Uterus (tissue), 4 donors: ENCODE results near the gene SLC38A11. TPM values are rescaled to one million over a fixed set of nuclear protein-coding genes. Genes with fewer than 3 reads are reported as not detected.
"Not testable (repeated sequence)": the region's sequence is repeated elsewhere in the genome, so short reads cannot be mapped to it uniquely, and the experiment has no call there.

Experiments used
- DNase-seq, 2 donors: peaks; one replicate each; pipeline ENCODE4 v3.0.0-alpha.2; 2019 to 2020
- H3K27ac ChIP-seq, 2 donors: fragments of 200-600 bp; sonication (generic); 1 replicate in 1 of 2; 2 replicates in 1 of 2; pipeline ENCODE4 v1.5.1; 2016 to 2018
- H3K27me3 ChIP-seq, 2 donors: fragments of 200-600 bp; sonication (generic); one replicate each; pipeline ENCODE4 v1.5.1; 2018 to 2019; ENCODE audit warnings: control low read depth in 1 of 2
- H3K36me3 ChIP-seq, 2 donors: fragments of 200-600 bp; sonication (generic); one replicate each; pipeline ENCODE4 v1.5.1; 2019; ENCODE audit warnings: control low read depth in 1 of 2
- H3K4me1 ChIP-seq, 2 donors: fragments of 200-600 bp; sonication (generic); one replicate each; pipeline ENCODE4 v1.5.1; 2018 to 2019; ENCODE audit warnings: control low read depth in 1 of 2
- H3K4me3 ChIP-seq, 2 donors: fragments of 200-600 bp; sonication (generic); 1 replicate in 1 of 2; 2 replicates in 1 of 2; pipeline ENCODE4 v1.5.1; 2018 to 2019; ENCODE audit warnings: mild to moderate bottlenecking in 1 of 2
- H3K9me3 ChIP-seq, 2 donors: fragments of 200-600 bp; sonication (generic); one replicate each; pipeline ENCODE4 v1.5.1; 2019; ENCODE audit warnings: control low read depth in 1 of 2
- POLR2A ChIP-seq, 2 donors: fragments of 450-650 bp; IDR thresholded peaks; one replicate each; pipeline ENCODE4 v1.6.1; 2016; ENCODE audit warnings: antibody characterized with exemption in 2 of 2, mild to moderate bottlenecking in 1 of 2, moderate library complexity in 1 of 2
- intact Hi-C: fragments of 100-400 bp; cut with DNase I; formaldehyde crosslinking; loops from one replicate; pipeline ENCODE4 v1.15.1; 2023; ENCODE audit warnings: low total_unique reads
- total RNA-seq, 4 donors: library from RNA; depleted of rRNA in 3 of 4; stranded (reverse); fragments of >200 nt in 3 of 4; gene quantifications; one replicate each; pipeline versions ENCODE4 v1.1.0 to v1.2.4, GENCODE V29; 2014 to 2023
- TF ChIP-seq, protein P1 (sequence below), 4 experiments: fragments of 200-600 bp in 2 of 4; fragments of 450-650 bp in 2 of 4; sonication (generic) in 2 of 4; IDR thresholded peaks; one replicate each; pipeline ENCODE4 v1.5.1; 2016 to 2019; ENCODE audit warnings: antibody characterized with exemption in 4 of 4, mild to moderate bottlenecking in 2 of 4, moderate library complexity in 1 of 4
- donor health status: DM: yes; HTN: yes; CAD: no.

SLC38A11 gene
- total RNA-seq: 1 to 10 TPM in 2 of 4 donors, under 1 TPM in 2; under 0.01 to 3.2 (median 1.3) TPM

DNA sequence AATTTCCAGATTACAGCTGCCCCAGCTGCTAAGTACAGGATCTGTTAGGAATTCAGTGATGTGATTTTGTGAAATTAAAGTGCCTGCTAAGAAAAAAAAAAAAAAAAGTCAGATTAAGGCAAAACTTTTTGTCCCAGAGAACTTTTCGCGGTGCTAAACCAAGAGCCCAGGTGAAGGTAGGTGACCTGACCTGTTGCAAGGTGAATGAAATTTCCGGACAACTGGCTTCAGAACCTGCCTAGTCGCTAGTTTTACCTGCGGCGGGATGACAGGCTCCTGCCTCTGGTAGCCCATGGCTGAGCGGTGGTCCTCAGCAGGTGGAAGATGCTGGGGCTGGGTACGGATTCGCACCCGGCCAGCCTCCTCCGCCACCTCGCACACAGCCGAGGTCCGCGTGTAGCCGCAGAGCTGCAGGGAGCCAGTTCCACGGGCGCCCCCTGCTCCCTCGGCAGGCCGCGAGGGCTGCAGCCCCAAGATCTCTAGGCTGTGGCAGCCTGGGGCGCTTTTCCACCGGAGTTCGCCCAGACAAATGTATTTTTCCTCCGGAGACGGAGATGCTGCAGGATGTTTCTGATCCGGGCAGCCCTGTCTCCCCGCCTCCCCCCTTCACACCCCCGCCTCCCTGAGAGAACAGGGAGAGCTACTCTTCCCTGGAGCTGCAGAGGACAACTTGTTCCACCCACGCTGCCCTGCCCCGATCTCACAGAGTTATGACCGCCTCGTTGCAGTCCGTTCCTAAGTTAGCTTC lies at the start of gene SLC38A11:
SLC38A11 (minus strand) TSS at position 572 of the 748 bp plus-strand sequence; CDS start at position 294, 278 bp downstream.
- peak; percentile 17 to 21 for DNase-seq
- Histone ChIP-seq H3K4me1 (peaks cover 0 to 7% of the 10 kb centered on the region in 2 donors), H3K36me3 (no peaks in the 10 kb centered on the region), H3K27ac (peak within 1 kb of the TSS in 1 of 2 donors; percentile 8), H3K4me3 (peak within 1 kb of the TSS; percentile 14 to 30), H3K27me3 (peaks cover 0 to 15% of the 10 kb centered on the region in 2 donors), H3K9me3 (no peaks in the 10 kb centered on the region)
- no peak for TF ChIP-seq POLR2A (IDR thresholded peaks at IDR 0.05)
- TF ChIP-seq, protein P1, sequence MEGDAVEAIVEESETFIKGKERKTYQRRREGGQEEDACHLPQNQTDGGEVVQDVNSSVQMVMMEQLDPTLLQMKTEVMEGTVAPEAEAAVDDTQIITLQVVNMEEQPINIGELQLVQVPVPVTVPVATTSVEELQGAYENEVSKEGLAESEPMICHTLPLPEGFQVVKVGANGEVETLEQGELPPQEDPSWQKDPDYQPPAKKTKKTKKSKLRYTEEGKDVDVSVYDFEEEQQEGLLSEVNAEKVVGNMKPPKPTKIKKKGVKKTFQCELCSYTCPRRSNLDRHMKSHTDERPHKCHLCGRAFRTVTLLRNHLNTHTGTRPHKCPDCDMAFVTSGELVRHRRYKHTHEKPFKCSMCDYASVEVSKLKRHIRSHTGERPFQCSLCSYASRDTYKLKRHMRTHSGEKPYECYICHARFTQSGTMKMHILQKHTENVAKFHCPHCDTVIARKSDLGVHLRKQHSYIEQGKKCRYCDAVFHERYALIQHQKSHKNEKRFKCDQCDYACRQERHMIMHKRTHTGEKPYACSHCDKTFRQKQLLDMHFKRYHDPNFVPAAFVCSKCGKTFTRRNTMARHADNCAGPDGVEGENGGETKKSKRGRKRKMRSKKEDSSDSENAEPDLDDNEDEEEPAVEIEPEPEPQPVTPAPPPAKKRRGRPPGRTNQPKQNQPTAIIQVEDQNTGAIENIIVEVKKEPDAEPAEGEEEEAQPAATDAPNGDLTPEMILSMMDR (IDR thresholded peaks at IDR 0.05): no peak
- intact Hi-C loops: no loop called here

DNA sequence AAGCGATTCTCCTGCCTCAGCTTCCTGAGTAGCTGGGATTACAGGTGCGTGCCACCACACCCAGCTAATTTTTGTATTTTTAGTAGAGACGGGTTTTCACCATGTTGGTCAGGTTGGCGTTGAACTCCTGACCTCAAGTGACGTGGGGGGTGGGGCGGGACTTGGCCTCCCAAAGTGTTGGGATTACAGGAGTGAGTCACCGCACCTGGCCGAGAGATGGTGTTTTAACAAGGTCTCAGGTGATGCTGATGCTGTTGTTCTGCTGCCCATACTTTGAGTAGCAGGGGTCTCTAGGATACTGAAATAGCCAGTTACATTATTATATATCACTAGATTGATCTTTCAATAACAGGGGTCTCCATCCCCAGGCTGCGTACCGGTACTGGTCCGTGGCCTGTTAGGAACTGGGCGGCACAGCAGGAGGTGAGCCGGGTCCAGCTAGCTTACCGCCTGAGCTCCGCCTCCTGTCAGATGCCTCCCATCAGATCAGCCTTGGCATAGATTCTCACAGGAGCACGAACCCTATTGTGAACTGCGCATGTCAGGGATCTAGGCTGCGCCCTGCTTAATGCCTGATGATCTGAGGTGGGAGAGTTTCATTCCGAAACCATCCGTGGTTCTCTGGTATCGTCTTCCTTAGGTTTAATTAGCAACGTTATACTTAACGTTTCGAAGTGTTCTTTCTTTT lies 48.3 kb upstream of the SLC38A11 start:
- intact Hi-C loops: no loop called here
- H3K4me1 ChIP-seq: no peaks in the 10 kb centered on the region
- no peak for TF ChIP-seq POLR2A (IDR thresholded peaks at IDR 0.05)
- TF ChIP-seq, protein P1 (IDR thresholded peaks at IDR 0.05): no peak
- no peak overlapping the region for H3K4me3 ChIP-seq
- no peaks in the 10 kb centered on the region for H3K27me3 ChIP-seq
- H3K36me3 ChIP-seq: no peaks in the 10 kb centered on the region
- DNase-seq: no peak
- no peaks in the 10 kb centered on the region for H3K9me3 ChIP-seq
- H3K27ac ChIP-seq: no peak overlapping the region

DNA sequence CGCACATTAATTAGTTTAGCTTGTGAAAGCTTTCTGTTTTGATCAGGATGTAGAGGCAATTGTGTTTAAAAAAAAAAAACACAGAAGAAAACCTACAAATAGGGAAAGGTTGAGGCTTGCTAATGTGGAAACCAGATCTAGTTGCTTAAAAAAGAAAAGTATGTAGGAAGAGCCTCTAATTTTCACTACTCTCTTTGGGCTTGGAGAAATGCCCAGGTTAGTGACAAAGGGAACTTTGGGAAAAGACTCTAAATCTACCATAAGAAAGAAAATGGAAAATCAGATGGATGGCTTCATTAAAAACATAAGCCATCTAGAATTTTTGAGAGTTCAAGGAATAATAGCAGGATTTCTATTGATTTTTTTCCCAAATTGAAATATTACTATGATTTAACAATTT lies 47.3 kb upstream of the SLC38A11 start:
- no peaks in the 10 kb centered on the region for H3K4me1 ChIP-seq
- no peaks in the 10 kb centered on the region for H3K9me3 ChIP-seq
- no peak overlapping the region for H3K4me3 ChIP-seq
- no peak overlapping the region for H3K27ac ChIP-seq
- H3K36me3 ChIP-seq: no peaks in the 10 kb centered on the region
- intact Hi-C loops: no loop called here
- TF ChIP-seq POLR2A (IDR thresholded peaks at IDR 0.05): no peak
- TF ChIP-seq, protein P1 (IDR thresholded peaks at IDR 0.05): no peak
- H3K27me3 ChIP-seq: no peaks in the 10 kb centered on the region
- no peak for DNase-seq

DNA sequence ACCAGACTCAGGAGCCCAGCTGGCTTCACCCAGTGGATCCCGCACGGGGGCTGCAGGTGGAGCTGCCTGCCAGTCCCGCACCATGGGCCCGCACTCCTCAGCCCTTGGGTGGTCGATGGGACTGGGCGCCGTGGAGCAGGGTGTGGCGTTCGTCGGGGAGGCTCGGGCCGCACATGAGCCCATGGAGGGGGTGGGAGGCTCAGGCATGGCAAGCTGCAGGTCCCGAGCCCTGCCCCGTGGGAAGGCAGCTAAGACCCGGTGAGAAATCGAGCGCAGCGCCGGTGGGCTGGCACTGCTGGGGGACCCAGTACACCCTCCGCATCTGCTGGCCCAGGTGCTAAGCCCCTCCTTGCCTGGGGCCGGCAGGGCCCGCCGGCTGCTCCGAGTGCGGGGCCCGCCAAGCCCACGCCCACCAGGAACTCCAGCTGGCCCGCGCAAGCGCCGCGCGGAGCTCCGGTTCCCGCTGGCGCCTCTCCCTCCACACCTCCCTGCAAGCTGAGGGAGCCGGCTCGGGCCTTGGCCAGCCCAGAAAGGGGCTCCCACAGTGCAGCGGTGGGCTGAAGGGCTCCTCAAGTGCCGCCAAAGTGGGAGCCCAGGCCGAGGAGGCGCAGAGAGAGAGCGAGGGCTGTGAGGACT lies 39.5 kb upstream of the SLC38A11 start:
- H3K9me3 ChIP-seq, DNase-seq, H3K4me1 ChIP-seq, intact Hi-C loops, H3K4me3 ChIP-seq, H3K27ac ChIP-seq, H3K36me3 ChIP-seq, H3K27me3 ChIP-seq: not testable (repeated sequence)

DNA sequence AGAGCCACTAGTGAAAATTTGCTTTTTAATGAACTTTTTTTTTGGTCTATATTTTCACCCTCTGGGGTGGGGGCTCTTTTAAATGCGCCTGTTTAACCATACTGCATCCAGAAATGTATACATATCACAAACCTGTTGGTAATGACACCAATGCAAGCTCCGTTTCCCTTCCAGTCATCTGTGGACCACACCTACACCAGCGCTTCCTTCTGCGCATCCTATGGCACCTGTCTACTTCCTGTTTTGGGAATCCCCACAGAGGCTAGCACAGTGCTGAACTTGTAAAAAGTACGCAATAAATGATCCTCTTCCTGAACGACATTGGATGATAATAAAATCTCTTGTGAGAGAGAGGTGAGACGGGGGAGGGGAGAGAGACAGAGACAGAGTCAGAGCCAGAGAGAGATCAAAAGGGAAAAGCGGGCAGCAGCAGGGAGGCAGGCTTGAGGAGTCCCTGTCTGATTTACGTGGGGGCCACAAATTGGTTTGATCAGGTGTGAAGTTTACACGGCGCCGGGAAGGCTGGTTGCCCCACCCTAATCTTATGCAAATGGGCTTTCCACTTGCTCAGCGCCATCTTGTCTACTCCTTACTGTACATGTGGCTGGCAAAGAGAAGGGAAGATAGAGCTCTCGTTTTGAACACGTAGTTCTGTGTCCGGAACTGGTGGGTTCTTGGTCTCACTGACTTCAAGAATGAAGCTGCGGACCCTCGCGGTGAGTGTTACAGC lies 38.1 kb upstream of the SLC38A11 start:
- Histone ChIP-seq H3K4me1 (no peaks in the 10 kb centered on the region), H3K4me3 (no peak overlapping the region), H3K36me3 (no peaks in the 10 kb centered on the region), H3K9me3 (no peaks in the 10 kb centered on the region), H3K27ac (no peak overlapping the region), H3K27me3 (no peaks in the 10 kb centered on the region)
- no peak for DNase-seq
- intact Hi-C loops: no loop called here
- TF ChIP-seq, protein P1 (IDR thresholded peaks at IDR 0.05): no peak
- no peak for TF ChIP-seq POLR2A (IDR thresholded peaks at IDR 0.05)
